NCI-H345 (cell line): Measurements from ENCODE around the gene DIPK2B.

Experiments
- DNase-seq: peaks from one replicate; lab custom pipeline; 2025; lab: John Stamatoyannopoulos, UW

The DIPK2B gene, protein sequence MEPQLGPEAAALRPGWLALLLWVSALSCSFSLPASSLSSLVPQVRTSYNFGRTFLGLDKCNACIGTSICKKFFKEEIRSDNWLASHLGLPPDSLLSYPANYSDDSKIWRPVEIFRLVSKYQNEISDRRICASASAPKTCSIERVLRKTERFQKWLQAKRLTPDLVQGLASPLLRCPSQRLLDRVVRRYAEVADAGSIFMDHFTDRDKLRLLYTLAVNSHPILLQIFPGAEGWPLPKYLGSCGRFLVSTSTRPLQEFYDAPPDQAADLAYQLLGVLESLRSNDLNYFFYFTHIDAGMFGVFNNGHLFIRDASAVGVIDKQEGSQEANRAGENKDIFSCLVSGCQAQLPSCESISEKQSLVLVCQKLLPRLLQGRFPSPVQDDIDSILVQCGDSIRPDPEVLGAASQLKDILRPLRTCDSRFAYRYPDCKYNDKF

DNA sequence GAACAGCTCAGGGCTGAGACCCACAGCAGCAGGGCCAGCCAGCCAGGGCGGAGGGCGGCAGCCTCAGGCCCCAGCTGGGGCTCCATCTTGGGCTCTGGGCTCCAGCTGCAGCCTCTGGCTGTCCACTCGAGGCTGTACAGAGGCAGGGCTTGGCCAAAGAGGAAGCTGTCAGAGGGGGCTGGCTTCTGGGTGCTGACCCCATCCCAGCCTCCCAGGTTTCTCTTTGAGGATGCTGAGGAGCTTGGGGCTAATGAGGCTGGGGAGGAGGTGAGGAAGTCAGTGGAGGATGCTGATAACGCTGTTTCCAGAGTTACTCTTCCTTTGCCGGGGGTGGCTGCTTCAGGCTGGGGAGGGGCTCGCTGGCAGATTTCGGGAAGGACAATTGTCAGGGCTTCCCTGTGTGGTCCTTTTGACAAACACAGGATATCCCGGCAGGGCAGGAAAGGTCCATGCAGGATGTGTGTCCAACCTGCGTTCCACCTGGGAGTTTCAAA, at the start of gene DIPK2B:
TSS of gene DIPK2B (minus strand) at position 136 of the 494 bp plus-strand sequence. CDS start at position 86, 50 bp downstream.
- no peak for DNase-seq

GRCh38 chrX:45240301-45240700, 39.6 kb upstream of the DIPK2B start:
- no peak for DNase-seq

DNA sequence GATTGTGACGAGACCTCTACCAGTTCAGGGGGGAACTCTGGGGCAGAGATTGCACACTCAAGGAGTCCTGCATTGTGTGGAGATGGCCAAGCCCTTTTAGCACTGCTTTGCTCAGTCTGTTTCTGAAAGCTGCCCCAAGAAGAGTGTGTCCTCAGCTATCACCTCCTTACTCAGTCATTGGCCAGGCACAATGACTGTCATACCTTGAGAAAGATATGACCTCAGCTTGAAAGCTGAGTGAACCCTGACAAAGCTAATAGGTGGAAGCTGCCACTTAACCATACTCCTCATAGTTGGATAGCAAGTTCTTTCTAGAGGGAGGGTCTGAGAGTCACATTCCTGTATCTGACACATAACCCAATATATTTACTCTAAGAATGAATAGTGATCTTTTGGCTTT, 37.8 kb upstream of the DIPK2B start:
- DNase-seq, result no peak

DNA sequence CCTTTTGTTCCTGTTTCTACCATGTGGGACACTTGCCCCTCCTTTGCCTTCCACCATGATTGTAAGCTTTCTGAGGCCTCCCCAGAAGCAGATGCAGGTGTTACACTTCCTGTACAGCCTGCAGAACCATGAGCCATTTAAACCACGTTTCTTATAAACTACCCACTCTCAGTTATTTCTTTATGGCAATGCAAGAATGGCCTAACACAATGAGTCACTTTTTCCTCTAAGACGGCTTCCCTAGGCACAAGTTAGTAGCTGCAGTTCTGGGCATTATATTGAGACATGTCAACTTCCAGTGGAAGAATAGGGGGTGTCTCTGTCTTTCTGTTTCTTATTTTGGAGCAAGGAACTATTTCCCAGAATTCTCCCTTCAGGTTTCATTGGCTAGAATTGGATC, 32.9 kb upstream of the DIPK2B start:
- no peak for DNase-seq

- no peak for DNase-seq
Observed at GRCh38 chrX:45232139-45232538, 31.5 kb upstream of the DIPK2B start.

DNA sequence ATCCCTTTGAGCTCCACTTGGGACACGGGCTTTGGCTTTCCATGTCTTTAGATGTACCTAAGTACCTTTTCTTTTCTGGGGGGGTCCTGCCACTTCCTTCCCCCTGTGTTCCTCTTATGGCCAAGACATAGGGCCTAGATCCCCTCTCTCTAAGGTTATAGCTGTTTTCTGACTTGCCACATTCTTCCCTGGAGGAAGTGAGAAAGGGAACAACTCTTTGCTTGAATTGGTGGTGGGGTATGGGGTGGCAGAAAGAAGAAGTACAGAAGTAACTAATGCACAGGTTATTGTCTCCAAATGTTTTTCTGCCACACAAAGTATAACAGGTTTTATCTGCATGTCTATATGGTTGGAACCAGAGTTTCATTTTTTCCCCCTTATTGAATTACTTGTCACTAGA, 29.7 kb upstream of the DIPK2B start:
- DNase-seq, result no peak

DNA sequence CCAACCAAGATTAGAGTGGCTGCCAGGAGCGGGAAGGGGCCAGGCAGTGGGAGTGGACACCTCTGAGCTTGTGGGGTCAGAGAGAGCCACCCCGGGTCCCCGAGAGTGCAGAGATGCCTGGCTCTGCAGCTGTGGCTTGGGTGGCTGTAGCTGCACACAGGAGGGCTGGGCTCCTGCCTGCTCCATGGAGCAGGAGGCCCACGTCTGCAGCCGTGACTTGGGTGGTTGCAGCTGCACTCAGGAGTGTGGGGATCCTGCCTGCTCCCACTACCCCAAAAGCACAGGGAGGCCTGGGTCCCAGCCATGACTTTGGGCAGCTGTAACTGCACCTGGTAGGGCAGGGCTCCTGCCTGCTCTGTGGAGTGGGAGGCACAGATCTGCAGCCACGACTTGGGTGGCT, 28.7 kb upstream of the DIPK2B start:
- DNase-seq, result no peak

- DNase-seq, result no peak
Observed at GRCh38 chrX:45228126-45228525, 27.4 kb upstream of the DIPK2B start.

DNA sequence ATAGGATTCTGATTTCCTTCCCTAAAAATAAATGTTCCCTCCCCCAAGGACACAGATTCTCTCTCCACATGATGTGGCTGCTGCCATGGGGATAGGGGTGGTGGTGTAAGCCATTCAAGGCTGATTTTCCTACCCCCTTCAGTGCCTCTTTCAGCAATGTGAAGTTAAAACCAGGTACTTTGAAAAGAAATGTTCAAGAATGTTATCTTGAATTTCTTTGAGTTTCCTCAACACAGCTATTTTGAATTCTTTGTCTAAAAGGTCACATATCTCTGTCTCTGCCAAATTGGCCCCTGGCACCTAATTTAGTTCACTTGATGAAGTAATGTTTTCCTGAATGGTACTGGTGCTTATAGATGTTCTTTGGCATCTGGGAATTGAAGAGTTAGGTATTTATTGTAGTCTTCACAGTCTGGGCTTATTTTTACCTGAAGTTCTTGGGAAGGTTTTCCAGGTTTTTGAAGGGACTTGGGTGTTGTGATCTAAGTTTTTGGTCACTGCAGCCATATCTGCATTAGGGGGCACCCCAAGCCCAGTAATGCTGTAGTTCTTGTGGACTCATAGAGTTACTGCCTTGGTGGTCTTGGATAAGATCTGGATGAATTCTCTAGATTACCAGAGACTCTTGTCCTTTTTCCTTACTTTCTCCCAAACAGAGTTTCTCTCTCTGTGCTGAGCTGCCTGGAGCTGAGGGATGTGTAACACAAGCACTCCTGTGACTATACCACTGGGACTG, 7.6 kb upstream of the DIPK2B start:
- DNase-seq, result no peak

- DNase-seq, result no peak
Observed at GRCh38 chrX:45202171-45202570, 1.5 kb upstream of the DIPK2B start.

DNA sequence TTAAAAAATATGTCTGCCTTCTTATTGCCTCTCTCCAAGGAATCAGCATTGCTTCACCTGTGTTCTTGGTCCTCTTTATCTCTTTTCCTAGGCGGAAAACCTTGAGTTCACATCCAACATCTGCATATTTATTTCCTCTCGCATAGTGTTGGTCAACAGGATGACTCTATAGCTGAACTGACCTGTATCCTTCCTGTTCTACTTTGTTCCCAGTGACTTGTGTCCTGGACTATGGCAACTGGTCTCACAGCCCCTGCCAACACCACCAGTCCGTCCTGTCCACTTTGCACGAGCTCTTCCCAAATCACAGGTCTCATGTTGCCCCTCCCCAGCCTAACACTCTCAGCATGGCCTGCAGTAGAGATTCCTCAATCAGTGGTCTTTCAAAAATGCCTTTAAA, 2.0 kb downstream of the DIPK2B start:
- DNase-seq, result no peak

- DNase-seq, result no peak
Observed at GRCh38 chrX:45198301-45198700, 2.4 kb downstream of the DIPK2B start.

DNA sequence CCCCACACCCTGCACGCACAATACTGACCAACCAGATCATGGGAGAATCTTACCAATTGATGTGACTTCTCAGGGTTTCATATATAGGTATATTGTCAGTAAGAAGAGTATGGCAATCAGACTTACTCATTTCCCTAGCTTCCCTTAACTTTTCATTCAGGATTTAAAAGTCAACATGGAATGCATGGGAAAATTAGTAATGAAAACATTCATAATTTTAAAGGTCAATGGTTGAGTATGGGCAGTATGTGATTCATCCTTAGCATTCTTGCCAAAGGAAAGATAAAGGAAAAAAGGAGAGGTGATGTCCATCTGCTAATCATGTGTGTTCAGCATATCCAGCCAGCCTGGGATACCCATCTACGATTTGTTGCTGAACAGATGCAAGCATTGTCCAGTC, 4.0 kb downstream of the DIPK2B start:
- no peak for DNase-seq

GRCh38 chrX:45191820-45192409, 8.8 kb downstream of the DIPK2B start:
- no peak for DNase-seq

GRCh38 chrX:45191383-45191782, 9.3 kb downstream of the DIPK2B start:
- DNase-seq, result no peak

- no peak for DNase-seq
Observed at GRCh38 chrX:45187731-45188130, 12.9 kb downstream of the DIPK2B start.

- DNase-seq, result no peak
Observed at GRCh38 chrX:45186643-45187026, 14.0 kb downstream of the DIPK2B start.

DNA sequence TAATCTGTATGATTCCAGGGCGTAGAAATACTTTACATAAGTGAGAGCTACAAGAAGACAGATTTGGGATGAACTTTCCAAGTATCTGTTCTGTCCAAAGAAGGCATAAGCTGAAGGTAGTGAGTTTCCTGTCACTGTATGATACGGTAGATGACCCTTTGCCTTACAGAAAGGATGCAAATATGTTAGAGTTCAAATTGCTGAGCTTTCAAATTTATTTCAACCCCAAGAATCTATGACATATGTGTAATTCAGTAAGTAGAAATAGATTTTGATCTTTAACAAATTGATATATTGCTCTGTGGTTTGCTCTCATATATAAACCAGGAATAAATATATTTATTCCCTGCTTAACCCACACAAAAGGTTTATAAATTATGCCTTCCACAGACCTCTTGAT, 16.5 kb downstream of the DIPK2B start:
- no peak for DNase-seq

DNA sequence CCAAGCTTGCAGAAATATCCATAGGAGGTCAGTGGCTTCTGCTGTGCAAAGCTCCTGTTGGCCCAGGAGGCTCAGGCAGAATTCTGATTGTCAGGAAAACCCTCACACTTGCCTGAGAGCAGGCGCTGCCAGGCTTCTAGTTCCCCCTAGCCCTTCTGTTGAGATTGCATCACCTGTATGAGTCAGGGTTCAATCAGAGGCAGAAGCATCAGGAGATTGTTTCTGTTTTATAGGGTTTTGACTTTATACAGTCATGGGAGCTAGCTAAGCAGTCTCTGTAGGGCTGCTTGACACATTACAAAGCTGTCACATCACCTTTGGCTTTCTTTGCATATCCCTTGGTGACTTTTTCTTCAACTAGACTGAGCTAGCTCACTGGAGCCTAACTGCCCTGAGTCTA, 27.8 kb downstream of the DIPK2B start:
- DNase-seq, result no peak

DNA sequence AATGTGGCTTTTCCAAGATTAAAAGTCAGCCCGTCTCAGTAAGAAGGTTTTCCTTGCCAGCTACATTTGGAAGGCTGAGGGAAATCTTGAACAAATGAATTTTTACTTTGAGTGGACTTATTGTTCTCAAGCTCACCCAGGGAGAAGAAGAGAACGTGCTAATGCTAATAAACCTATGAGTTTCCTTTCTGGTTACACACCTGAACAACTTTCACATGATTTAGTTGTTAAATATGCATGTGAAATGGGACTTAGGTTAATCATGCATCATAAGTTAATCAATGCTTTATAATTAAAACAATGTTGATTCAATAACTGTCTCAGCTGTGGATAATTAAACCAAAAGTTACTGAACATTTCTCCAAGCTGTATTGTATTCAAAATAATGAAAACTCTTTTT, 33.9 kb downstream of the DIPK2B start:
- no peak for DNase-seq

- no peak for DNase-seq
Observed at GRCh38 chrX:45165726-45166125, 35.0 kb downstream of the DIPK2B start.

DNA sequence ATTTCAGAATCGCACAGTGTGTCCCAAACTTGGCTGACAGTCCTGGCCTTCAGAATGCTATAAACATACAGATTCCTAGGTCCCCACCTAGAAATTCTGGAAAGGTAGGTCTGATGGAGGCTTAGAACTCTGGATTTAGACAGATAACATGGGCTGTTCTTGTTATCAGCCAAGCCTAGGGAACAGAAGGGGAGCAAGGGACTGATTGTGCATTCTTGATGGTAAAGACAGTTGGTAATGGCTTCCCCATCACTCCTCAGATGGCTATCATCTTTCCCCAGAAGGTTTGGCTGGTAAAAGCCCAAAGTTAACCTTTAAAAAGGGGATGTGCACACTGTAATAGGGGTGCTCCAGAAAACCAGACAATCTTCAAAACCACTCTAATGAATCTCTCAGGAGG, 35.7 kb downstream of the DIPK2B start:
- DNase-seq, result no peak
